ENCODE data around the gene OLR1. TPM values are rescaled to one million over a fixed set of nuclear protein-coding genes. Genes with fewer than 3 reads are reported as not detected.

OLR1 gene
- total and polyA plus RNA-seq, 2 donors (not counting 3 experiments of a cell fraction or from before 2014, with no cell fraction given), result not detected

- BruUV-seq (replicated peaks), result no TSS peak
- ChIA-PET CTCF (interaction anchor here (1.1 to 4.0 kb wide), 5 partner anchors 9 to 535 kb away, joined by 3 to 22 read pairs (median 6); no protein-coding TSS in a partner anchor), POLR2A (interaction anchor here (0.8 kb wide), 1 partner anchor 12 kb away, joined by 3 read pairs; no protein-coding TSS in a partner anchor)
- no peak for FAIRE-seq
- Histone ChIP-seq H3K27ac (ENCODE audit: insufficient read depth, low read depth, low read length) (peak overlapping the region; percentile 96), H3K4me1 (ENCODE audit: control insufficient read depth, extremely low read depth, insufficient read depth, low read length) (peaks cover 12% of the 10 kb centered on the region), H3K9me1 (replicated peaks; ENCODE audit: control insufficient read depth, extremely low read depth, insufficient read depth, low read length) (no peaks in the 10 kb centered on the region), H4K20me1 (replicated peaks; ENCODE audit: control insufficient read depth, extremely low read depth, insufficient read depth, low read length) (no peaks in the 10 kb centered on the region), H3K4me3 (replicated peaks in 1 of 3; ENCODE audit: insufficient read depth in 1 of 3, low read depth in 1 of 3, low read length in 3 of 3) (peak overlapping the region; percentile 46 to 99 (median 93)), H3K9me3 (replicated peaks; ENCODE audit: control insufficient read depth, insufficient read depth, low read length) (no peaks in the 10 kb centered on the region), H3K4me2 (ENCODE audit: insufficient read depth, low read length) (peak overlapping the region; percentile 100), H3K9ac (replicated peaks; ENCODE audit: extremely low read depth, insufficient read depth, low read length) (peak overlapping the region; percentile 98), H3K36me3 (ENCODE audit: control insufficient read depth in 2 of 2, extremely low read depth in 1 of 2, insufficient read depth in 2 of 2, low read length in 2 of 2) (peaks cover 4 to 5% of the 10 kb centered on the region in 2 experiments), H3K27me3 (ENCODE audit: control insufficient read depth in 2 of 2, insufficient read depth in 2 of 2, low read length in 2 of 2) (no peaks in the 10 kb centered on the region), H2AFZ (ENCODE audit: low read depth, low read length) (no peak overlapping the region), H3K79me2 (ENCODE audit: control insufficient read depth, insufficient read depth, low read length) (peaks cover 38% of the 10 kb centered on the region)
- intact Hi-C loops (cut with micrococcal nuclease) (loop anchor here (5.0 kb wide), 2 partner anchors 198 to 457 kb away; partner anchors contain the start of gene STYK1), dilution Hi-C loops (cut with MboI; ENCODE audit: extremely low pct_ligation_motif_present, low sequenced_read_pairs) (no loop called here)
- DNase-seq (ENCODE audit: low read depth, low spot score), result no peak
- no peak for TF ChIP-seq FOS (IDR thresholded peaks at IDR 0.05; ENCODE audit: borderline replicate concordance, insufficient read depth, low read length)
- no peak for TF ChIP-seq CTCF (IDR thresholded peaks at IDR 0.05; ENCODE audit: extremely low read depth in 1 of 2, insufficient read depth in 1 of 2, low read depth in 1 of 2, low read length in 2 of 2)
- TF ChIP-seq EZH2 (IDR thresholded peaks at IDR 0.05; ENCODE audit: borderline replicate concordance, low read depth, low read length, severe bottlenecking), result no peak
- TF ChIP-seq POLR2A (IDR thresholded peaks at IDR 0.05; ENCODE audit: low read depth, low read length), result no peak
- TF ChIP-seq POLR2AphosphoS5 (IDR thresholded peaks at IDR 0.05; ENCODE audit: insufficient read depth, low read depth, low read length), result no peak
- TF ChIP-seq MYC (IDR thresholded peaks at IDR 0.05; ENCODE audit: low read depth, low read length), result no peak
- no peak for TF ChIP-seq GATA2 (IDR thresholded peaks at IDR 0.05; ENCODE audit: insufficient read depth, insufficient read length, low read depth, low read length)
- no peak for TF ChIP-seq MAX (IDR thresholded peaks at IDR 0.05; ENCODE audit: insufficient read depth, insufficient read length)
- TF ChIP-seq JUN (IDR thresholded peaks at IDR 0.05; ENCODE audit: borderline replicate concordance, insufficient read depth, insufficient read length, low read depth), result no peak
These were observed 42.9 kb upstream of the OLR1 start for GRCh38 chr12:10214895-10215267.

All from endothelial cell of umbilical vein (primary cell).